Renal pelvis (tissue), 4 donors: ENCODE results near the gene TEX261. TPM values are rescaled to one million over a fixed set of nuclear protein-coding genes. Genes with fewer than 3 reads are reported as not detected.

Experiments
- DNase-seq: peaks from one replicate; pipeline ENCODE4 v3.0.0-alpha.2; 2013
- polyA plus RNA-seq, 3 donors: library from polyadenylated mRNA; unstranded; fragments of 120-200 nt; gene quantifications; one replicate each; pipeline ENCODE4 v1.2.1, GENCODE V29; 2013; ENCODE audit not compliant: insufficient read length in 3 of 3

TEX261 gene
- polyA plus RNA-seq, 3 donors: 55.9 to 69.4 (median 56.7) TPM

- DNase-seq: no peak
Observed at GRCh38 chr2:70962211-70962884, 32.3 kb downstream of the TEX261 start.

DNA sequence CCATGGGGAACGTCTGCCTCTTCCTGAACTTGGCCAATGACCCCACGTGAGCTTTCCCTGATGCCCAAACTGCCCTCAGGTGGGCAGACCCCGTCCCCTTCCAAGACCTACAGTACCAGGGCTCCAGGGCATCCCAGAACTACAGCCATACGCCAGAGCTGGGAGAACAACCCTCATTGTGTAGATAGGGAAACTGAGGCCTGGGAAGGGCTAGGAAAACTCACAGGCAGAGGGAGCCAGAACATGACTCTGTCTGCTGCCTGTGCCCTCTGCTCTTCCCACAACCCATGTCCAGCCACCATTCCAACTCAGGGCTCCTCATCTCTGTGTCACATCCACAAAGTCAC, 33.1 kb downstream of the TEX261 start:
- DNase-seq: no peak

DNA sequence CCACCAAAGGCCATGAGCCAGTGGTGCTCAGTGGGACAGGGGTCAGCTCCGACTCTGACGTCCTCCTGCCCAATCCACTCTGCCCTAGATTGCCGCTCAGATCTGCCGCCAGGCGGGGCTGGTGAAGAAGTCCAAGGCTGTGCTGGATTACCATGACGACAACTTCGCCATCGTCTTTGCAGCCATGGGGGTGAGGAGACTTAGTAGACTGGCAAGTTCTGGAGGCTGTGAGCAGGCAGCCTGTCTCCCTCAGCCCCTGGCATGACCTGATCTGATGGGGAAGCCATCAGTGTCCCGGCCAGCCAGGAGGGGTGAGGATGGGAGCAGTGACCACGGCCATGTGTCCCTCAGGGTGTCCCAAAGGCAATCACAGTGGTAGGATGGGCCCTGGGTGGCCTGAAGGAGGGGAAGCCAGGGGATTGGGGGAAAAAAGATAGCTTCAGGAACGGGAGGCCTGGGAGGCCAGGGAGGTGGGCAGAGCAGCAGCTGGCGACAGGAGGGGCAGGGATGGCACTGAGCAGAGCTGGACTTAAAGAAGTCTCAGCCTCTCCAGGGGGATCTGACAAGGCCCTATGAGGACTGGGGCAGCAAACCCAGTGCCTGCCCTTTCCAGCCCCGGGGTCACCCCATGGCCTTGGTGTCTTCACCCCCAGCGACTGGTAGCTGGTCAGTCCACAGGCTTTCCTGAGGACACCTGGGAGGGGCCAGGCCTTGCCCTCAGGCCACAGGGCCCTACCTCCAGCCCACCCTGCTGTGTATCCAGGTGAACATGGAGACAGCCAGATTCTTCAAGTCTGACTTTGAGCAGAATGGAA, 33.6 kb downstream of the TEX261 start:
- no peak for DNase-seq

DNA sequence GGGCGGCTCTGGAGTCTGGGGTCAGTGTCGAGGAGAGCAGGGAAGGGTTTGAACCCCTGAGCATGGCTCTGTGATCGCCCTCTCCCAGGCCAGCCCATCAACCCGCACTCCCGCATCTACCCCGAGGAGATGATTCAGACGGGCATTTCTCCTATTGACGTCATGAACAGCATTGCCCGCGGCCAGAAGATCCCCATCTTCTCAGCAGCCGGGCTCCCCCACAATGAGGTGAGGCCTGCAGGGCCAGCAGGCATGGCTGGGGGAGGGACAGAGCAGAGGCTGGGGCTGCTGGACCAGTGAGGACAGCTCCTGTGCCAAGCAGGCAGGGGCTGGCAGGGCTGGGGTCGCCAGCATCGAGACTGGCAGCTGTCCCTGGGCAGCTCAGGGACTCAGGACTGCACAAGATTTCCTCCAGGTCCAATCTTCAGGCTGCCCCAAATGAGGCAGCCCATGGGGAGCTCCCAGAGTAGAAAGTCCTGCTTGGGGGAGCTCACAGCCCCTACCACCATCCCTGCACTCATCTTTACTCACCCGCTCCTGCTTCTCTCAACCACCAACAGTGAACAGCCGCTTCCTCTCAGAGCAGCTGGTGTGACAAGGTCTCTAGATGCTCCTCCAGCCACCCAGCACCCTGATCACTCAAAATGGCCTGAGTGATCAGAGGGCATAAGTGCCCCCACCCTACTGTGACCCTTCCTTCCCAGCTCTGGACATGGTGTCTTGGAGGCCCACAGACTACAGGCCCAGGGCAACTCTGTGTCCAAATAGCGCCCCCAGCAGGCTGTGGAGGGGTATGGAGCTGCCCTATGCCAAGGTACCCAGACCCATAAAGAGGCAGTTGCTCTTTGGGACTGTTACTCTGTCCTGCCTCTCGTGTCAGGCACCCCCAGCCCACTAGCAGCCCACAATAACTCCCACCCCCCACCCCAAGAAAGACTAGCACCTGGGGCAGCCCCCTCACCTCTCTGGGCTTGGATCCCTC, 34.5 kb downstream of the TEX261 start:
- DNase-seq: no peak

DNA sequence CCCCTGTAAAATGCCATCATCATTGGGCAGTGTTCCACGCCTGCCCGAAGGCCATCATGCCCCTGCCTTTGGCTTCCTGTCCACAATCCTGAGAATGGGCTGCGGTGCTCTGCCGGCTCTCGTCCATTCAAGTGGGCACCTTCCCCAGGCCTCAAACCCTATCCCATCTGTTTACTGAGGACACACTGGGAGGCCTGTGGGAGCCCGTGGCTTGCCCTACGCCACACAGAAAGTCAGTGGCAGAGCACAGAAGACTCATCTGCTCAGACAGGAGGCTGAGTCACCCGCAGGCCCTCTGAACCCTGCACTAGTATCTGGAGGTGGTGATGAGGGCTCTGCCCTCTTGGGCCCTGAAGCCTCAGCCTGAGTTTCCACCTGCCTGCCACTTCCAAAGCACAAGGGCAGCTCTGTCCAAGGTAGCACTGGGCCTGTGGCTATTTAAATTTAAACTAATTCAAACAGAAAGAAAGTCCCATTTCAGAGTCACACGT, 35.4 kb downstream of the TEX261 start:
- DNase-seq: no peak

DNA sequence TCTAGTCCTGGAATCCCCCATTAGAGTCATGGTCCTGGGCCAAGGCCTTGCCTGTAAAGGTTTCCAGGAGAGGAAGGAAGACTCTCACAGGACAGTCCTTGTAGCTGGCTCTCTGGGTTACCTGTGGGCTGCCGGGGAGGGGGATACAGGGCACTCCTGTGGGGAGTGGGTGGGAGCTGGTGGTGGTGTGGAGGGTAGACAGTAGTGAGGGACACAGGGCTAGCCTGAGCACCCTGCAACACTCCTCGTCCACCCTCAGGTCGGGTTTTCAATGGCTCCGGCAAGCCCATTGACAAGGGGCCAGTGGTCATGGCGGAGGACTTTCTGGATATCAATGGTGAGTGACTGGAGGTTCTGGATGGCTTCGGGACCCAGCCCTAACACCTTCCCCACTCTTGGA, 35.9 kb downstream of the TEX261 start:
- no peak for DNase-seq

DNA sequence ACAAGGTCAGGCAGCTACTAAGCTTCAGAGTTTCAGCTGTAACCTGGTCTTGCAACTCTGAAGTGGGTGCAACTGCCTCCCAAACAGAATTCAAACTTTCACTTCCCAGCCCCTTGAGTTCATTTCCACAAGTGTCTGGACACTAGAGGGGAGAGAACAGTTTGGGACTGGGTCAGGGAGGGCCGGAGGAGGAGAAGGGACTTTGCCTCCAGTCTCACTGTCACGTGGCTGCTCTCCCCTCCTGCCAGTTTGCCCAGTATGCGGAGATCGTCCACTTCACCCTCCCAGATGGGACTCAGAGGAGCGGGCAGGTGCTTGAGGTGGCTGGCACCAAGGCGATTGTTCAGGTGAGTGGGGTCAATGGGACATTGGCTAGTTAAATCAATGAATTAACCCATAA, 36.9 kb downstream of the TEX261 start:
- no peak for DNase-seq

DNA sequence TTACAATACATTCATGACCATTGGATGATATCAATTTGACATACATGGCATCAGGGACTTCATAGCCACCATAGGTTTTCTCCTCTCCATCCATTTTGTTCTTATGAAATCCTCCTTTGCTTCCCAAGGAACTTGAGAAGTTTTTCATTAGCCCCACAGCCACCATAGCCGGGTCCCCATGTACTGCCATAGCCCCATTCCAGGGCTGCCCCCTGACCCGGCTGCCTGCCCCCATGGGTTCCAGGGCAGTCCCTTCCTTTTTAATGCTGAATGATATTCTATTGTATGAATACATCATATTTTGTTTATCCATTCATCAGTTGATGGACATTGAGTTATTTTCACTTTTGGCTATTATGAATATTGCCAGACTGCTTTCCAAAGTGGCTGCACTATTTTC, 38.5 kb downstream of the TEX261 start:
- DNase-seq: no peak

GRCh38 chr2:70954886-70955285, 39.8 kb downstream of the TEX261 start:
- no peak for DNase-seq

DNA sequence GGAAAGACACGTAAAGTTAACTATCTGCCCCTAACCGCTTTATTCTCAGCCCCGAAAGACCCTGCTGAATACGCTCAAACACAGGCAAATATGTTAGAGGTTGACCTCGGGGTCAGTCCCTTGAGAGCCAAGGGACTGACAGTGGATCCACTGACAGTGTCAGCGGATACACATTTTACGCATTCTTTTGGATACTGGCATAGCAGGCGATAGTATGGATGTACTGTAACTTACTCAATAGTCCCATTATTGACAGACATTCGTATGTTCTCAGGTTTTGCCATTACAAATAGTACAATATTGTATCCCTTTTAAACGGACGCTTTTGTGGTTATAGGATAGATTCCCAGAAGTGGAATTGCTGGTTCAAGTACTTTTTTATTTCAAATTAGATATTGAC, 45.6 kb downstream of the TEX261 start:
- DNase-seq: no peak

DNA sequence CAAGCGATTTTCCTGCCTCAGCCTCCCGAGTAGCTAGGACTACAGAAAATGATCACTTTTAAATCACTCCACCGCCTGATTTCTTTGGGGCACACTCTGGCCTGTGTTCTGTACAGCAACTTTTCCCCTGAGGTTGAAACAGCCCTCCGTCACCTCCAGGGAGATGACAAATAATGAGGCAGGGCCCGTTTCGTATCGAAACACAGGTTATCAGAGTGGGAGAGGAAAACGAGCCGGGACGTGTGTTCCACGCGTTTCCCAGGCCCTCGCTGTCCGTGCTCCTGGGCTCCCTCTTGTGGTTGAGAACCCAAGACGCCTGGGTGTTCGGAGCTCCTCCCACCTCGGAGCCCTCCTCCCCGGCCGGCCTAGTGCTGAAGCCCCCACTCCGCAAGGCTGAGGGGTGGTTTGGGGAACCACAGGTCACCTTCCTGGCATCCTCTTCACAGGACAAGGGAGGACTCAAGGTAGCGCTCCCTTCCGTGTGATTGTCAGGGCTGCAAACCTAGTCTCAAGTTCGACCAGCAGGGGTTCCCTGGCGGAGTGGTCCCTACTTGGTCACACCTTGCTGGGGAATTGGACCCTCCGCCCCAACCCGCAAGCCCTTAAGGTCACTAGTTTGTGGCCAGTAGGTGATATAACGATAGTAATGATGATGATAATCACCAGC, 46.2 kb downstream of the TEX261 start:
- peak; percentile 73 for DNase-seq

DNA sequence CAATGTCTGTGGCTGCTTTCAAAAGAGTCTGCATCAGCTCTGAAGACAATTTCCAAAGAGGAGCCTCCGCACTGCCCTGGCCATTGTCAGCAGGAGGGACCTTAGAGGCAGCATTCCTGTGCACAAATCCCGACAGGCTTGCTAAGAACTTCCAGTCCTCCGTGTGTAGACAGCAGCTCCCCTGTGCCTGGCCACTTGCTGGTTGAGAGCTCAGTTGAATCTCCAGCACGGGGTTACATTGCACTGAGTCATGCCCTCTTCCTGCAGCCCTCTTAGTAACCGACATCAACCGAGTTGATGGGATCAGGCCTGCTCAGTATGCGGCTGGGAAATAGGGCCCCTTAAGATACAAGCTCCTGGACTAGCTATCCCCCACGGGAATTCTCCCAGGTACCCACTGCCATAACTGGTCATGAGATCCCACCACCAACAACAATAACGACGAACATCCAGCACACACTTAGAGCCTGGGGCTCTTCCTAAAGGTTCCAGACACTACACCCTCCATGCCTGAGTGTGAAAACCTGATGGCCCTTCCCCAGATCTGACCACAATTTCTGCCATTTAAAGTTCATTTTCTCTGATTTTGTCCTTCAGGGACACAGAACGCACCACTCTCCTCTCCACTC, 47.0 kb downstream of the TEX261 start:
- no peak for DNase-seq

DNA sequence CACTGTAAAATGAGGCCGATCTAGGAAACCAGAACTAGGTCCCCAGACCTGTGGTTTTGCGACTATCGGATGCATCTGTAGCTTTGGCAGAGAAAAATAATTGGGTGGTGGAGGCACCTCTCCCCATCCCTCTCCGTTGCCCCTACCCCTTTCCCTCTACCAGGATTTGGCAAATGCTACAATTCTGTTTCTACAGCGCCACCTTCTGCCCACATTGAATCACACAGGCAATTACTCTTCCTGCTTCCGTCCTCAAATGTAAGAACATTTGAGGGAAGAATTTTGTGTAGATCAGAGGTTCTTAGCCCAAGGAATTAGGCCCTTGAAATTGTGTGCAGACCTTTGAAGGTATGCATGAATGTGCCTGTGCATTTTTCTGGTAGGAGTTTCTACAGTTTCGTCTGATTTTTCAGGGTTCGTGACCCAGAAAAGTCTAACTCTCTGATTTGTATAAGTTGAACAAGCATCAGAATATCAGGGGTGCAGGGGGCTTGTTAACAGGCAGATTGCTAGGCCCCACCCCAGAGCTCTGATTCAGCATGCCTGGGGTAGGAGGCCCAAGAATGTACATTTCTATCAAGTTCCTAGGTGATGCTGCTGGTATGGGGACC, 47.7 kb downstream of the TEX261 start:
- DNase-seq: peak; percentile 63

DNA sequence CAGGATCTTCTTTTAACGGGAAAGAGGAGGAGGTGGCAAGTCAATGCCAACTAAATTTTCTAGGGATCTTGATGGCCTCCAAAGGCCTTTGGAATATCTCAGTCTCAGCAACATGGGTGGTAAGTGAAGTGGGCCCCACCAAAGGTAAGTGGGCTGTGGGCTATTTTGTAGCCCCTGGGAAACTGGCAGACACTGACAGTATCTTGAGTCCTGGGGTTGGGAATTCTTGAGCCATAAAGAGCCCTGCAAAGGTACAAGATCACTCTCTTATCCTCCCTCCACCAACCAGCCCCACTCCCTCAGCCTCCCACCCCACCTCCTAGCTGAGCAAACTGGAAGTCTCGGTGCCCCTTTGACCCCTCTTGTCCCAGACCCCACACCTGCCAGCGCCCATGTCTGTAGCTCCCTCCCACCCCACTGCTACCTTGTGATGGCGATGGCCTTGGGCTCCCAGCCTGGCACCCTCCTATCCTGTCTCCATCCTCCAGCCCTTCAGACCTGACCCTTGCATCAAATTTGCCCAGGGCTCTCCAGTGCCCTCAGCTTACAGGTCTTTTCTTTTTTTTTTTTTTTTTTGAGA, 50.5 kb downstream of the TEX261 start:
- DNase-seq: no peak

GRCh38 chr2:70943205-70943871, 51.3 kb downstream of the TEX261 start:
- DNase-seq: no peak

GRCh38 chr2:70942396-70943204, 52.1 kb downstream of the TEX261 start:
- no peak for DNase-seq

GRCh38 chr2:70941701-70942100, 53.0 kb downstream of the TEX261 start:
- DNase-seq: no peak

GRCh38 chr2:70941186-70941585, 53.5 kb downstream of the TEX261 start:
- DNase-seq: no peak
